Muscle layer of colon (tissue), 2 donors: ENCODE results near the gene TSTD1.

ENCODE experiments used
- H3K27ac ChIP-seq: one replicate; pipeline ENCODE4 v1.7.0; 2013; ENCODE audit warnings: low read depth, mild to moderate bottlenecking, low read length, moderate library complexity
- H3K27me3 ChIP-seq, 2 donors: one replicate each; pipeline ENCODE4 v1.7.0; 2013; ENCODE audit warnings: low read length in 2 of 2, mild to moderate bottlenecking in 2 of 2; ENCODE audit not compliant: insufficient read depth in 2 of 2, control insufficient read depth in 1 of 2
- H3K36me3 ChIP-seq: one replicate; pipeline ENCODE4 v1.7.0; 2013; ENCODE audit warnings: mild to moderate bottlenecking, low read length; ENCODE audit not compliant: insufficient read depth
- H3K4me1 ChIP-seq: one replicate; pipeline ENCODE4 v1.7.0; 2013; ENCODE audit warnings: mild to moderate bottlenecking, low read length; ENCODE audit not compliant: insufficient read depth
- H3K4me3 ChIP-seq, 2 donors: one replicate each; pipeline ENCODE4 v1.7.0; 2013; ENCODE audit warnings: low read length in 2 of 2, low read depth in 1 of 2, mild to moderate bottlenecking in 1 of 2, moderate library complexity in 1 of 2
- H3K9ac ChIP-seq: one replicate; pipeline ENCODE4 v1.7.0; 2013; ENCODE audit warnings: low read length
- H3K9me3 ChIP-seq: one replicate; pipeline ENCODE4 v1.7.0; 2013; ENCODE audit warnings: mild to moderate bottlenecking, low read length
- donor health status: abdominal sarcoma.
- donor health status: Adenocarcinoma of cecum.

TSTD1 gene

DNA sequence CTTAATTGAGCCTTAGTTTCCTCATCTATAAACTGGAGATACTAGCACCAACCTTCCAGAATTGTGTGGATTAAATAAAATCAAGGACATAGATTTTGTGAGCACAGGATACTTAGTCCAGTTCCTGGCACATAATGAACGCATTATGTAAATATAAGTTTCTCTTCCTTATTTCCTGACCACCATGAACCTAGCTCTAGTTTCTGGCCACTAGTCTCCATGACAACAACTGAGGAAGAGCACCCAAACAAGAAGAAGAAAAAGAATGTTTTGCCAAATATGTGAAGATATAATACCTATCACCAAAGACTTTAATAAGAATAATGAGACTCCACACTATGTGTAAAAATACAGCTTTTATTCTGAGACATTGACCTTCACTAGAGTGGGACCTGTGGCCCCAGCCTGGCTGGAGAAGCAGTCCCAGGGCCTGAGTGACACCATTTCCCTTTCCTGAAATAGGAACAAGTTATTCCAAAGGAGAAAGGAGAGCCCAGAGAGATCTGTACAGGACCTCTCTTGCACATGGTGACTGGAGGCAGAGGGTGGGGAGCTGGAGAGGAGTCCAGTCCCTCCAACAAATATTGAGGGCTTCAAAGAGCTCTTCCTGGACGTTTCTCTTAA, 8.0 kb upstream of the TSTD1 start:
- no peaks in the 10 kb centered on the region for H3K27me3 ChIP-seq
- peak overlapping the region; percentile 87 to 88 for H3K4me3 ChIP-seq
- H3K4me1 ChIP-seq = peaks cover 27% of the 10 kb centered on the region
- no peak overlapping the region for H3K9ac ChIP-seq
- peaks cover 15% of the 10 kb centered on the region for H3K36me3 ChIP-seq
- peak overlapping the region; percentile 97 for H3K27ac ChIP-seq
- H3K9me3 ChIP-seq = no peaks in the 10 kb centered on the region

DNA sequence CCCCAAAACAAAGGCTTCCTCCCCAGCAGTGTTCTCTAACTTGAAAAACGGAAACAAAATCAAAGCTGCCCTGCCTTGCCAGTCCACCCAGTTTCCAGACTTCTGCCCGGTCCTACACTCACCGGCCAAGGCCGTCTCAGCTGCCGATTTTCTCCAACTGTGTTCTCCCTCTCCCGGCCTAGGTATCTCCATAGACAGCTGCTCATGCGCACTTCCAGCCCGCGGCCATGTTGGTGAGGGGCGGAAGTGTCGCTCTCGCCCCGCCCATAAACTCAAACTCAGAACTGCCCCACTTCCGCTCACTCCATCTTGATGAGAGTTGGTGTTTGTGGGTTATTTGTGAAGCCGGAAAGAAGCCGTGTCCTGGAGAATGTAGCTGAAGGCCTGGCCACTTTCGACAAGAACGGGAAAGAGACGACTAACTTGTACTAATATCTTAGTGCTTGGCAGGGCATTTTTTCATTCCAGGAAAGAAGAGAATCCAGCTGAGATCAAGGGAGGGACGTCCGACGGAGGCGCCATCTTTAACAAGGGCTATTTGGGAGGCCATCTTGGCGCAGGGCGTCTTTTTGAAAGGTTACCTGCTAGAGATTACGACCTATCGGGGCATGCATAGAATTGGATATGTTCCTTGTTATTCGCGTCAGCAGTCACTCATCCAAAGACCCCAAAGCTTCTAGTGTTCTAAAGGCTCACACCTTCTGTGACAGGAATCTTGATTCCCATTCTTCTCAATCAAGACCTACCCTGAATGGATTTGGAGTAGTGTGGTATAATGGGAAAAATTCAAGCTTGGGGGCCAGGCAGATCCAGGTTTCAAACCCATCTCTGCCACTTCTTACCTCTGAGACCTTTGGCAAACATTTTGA, 7.2 kb upstream of the TSTD1 start, which contains the start of gene USF1:
TSS of gene USF1 (minus strand) at position 242 of the 869 bp plus-strand sequence. CDS start 2,702 bp downstream, outside the sequence.
- peak within 1 kb of the TSS; percentile 97 for H3K27ac ChIP-seq
- H3K9ac ChIP-seq = peak within 1 kb of the TSS; percentile 83
- peaks cover 21% of the 10 kb centered on the region for H3K36me3 ChIP-seq
- no peaks in the 10 kb centered on the region for H3K27me3 ChIP-seq
- H3K9me3 ChIP-seq = no peaks in the 10 kb centered on the region
- peaks cover 27% of the 10 kb centered on the region for H3K4me1 ChIP-seq
- H3K4me3 ChIP-seq = peak within 1 kb of the TSS; percentile 87 to 88

DNA sequence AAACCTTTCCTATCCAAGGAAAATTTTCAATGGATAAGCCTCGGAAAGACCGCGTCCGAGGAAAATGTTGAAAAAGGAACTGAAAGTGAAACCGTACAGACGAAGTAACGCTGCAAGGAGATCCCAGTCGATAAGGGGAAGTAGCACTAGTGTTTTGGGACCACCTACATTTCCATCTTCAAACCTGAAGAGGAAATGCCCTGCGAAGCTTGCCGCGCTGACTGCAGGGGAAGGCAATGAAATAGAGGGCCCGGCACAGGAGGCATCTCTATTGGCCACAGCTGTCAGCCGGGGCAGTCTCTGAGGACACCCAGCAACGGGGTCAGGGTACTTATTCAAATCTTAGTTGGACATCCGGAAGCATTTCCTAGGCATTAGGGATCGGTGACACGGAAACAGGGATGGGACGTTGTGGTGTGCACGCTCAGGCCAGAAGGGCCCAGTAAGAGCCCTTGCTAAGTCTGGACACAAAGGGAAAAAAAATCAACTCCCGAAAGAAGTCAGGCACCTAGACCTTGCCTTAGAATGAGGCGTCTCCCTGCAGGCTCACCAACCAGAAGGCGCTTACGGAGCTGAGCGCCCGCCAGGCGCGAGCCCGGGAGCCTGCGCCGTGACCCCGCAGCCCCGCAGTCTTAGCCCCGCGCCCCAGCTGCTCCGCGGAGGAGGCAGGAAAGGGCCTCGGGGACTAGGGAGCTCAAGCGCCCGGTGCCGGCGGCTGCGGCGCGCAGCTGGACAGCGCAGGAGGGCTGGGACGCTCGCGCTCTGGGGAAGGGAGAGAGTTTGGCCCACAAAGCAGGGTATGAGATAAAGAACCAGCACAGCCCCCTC, 6.4 kb upstream of the TSTD1 start:
- Histone ChIP-seq H3K9me3 (no peaks in the 10 kb centered on the region), H3K9ac (peak overlapping the region; percentile 83), H3K36me3 (peaks cover 29% of the 10 kb centered on the region), H3K27ac (peak overlapping the region; percentile 97), H3K4me1 (peaks cover 27% of the 10 kb centered on the region), H3K4me3 (peak overlapping the region; percentile 87 to 88), H3K27me3 (no peaks in the 10 kb centered on the region)

DNA sequence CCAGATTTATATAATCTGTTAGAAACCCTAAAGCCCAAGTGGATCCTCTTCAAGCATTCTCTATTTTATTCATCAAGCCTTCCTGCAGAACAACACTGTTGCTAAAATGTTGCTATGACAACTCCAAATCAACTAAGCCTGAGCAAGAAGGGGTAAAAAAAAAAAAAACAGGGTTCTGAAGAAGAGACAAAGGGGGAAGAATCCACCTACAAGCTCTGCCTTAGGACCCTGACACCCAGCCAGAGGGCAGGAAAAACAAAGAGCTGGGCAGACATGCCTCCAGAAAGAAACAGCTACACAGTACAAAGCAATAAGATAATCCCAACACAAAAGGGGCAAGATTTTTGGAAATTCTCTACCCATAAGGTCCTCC, 5.8 kb upstream of the TSTD1 start:
- Histone ChIP-seq H3K27me3 (no peaks in the 10 kb centered on the region), H3K27ac (peak overlapping the region; percentile 97), H3K36me3 (peaks cover 35% of the 10 kb centered on the region), H3K9ac (peak overlapping the region; percentile 83), H3K9me3 (no peaks in the 10 kb centered on the region), H3K4me3 (peak overlapping the region; percentile 87 to 88), H3K4me1 (peaks cover 27% of the 10 kb centered on the region)

DNA sequence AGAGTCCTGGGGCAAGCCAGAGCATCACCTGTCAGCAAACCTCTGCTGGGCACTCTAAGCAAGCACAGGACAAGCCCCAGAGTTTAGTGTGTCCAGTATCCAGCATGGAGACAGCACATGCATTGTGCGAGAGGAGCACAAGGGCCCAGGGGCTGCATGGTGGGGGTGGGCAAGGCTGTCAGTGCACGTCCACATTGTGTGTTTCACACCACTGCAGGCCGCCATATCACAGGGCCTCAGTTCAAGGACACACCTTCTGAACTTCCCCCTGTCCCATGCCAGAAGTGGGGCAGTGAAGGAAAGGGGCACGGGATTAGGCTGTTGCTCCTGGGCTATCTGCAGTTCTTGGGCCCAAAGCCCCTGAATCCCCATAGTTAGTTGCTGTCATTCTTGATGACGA, 782 bp upstream of the TSTD1 start:
- H3K9me3 ChIP-seq = no peaks in the 10 kb centered on the region
- H3K9ac ChIP-seq = no peak overlapping the region
- peaks cover 22% of the 10 kb centered on the region for H3K4me1 ChIP-seq
- no peak overlapping the region for H3K4me3 ChIP-seq
- peaks cover 38% of the 10 kb centered on the region for H3K36me3 ChIP-seq
- H3K27ac ChIP-seq = no peak overlapping the region
- H3K27me3 ChIP-seq = no peaks in the 10 kb centered on the region

DNA sequence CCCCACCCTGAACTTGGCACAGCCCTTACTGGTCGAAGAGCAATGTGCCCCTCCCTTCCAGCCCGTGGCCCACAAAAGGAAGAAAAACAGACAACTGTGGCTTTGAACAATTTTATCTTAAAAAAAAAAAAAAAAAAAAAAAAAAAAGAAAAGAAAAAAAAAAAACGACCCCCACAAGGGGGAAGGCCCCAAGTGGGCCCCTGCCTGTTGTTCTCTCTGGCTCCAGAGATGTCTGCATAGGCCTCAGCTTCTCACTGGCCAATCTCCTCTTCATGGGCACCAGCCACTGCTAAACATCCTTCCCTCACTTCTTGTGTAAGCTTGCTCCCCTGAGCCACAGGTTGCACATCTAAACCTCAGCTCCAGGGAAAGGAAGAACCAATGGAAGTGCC, 386 bp upstream of the TSTD1 start:
- H3K27me3 ChIP-seq = no peaks in the 10 kb centered on the region
- peaks cover 18% of the 10 kb centered on the region for H3K4me1 ChIP-seq
- H3K36me3 ChIP-seq = peaks cover 38% of the 10 kb centered on the region
- peak overlapping the region; percentile 64 to 73 for H3K4me3 ChIP-seq
- H3K9ac ChIP-seq = no peak overlapping the region
- H3K9me3 ChIP-seq = no peaks in the 10 kb centered on the region
- peak overlapping the region; percentile 44 for H3K27ac ChIP-seq

DNA sequence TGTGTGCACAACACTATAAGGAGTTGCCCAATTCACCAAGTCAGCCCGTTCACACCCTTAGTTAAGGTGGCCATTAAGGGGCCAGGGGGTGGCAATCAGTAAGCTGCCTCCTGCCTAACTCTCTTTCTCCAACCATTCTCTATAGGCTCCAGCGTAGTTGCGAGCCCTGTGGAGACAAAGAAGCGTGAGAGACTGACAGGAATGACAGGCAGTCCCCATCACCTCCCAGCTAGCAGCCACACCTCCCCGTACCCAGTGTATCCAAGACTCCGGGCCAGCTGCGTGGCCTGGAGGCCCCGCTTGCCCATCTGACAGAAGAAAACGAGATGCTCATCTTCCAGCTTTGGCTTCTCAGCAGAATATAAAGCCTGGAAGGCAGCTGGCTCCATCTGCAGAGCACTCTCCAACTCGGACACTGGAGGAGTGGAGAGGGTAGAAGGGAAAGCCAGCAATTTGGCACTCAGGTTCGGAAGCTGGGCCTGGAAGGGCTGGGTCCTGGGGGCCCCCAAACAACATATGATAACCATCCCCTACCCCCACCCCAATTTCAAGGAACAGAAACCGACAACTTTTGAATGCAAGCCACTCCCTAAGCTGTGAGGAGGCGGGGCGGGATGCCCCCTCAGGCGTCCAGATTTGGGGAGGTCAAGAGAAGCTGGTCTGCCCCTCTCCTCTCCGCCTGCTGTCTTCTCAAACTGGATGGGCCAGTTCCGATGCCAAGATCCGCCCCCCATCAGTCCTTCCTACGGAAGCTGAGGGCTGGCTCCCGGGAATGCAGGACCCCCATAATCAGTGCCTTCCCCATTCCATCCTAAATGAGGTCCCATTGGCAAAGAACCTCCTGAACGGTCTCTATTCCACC, 872 bp downstream of the TSTD1 start:
- Histone ChIP-seq H3K4me1 (peaks cover 9% of the 10 kb centered on the region), H3K27me3 (no peaks in the 10 kb centered on the region), H3K36me3 (peaks cover 35% of the 10 kb centered on the region), H3K27ac (no peak overlapping the region), H3K4me3 (peak overlapping the region; percentile 64 to 73), H3K9me3 (no peaks in the 10 kb centered on the region), H3K9ac (no peak overlapping the region)

DNA sequence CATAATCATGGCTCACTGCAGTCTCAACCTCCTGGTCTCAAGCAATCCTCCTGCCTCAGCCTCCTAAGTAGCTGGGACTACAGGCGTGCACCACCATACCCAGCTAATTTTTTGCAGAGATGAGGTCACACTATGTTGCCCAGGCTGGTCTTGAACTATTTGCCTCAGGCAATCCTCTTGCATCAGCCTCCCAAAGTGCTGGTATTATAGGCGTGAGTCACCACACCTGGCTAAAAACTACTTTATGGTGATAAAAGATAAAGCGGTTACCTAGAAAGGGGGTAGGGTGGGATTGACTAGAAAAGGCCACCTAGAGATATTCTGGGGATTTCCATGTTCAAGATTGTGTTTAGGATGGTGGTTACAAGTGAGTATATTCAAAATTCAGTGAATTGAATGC, 5.0 kb downstream of the TSTD1 start:
- H3K9ac ChIP-seq = no peak overlapping the region
- peaks cover 7% of the 10 kb centered on the region for H3K4me1 ChIP-seq
- H3K4me3 ChIP-seq = no peak overlapping the region
- H3K36me3 ChIP-seq = no peaks in the 10 kb centered on the region
- H3K27me3 ChIP-seq = no peaks in the 10 kb centered on the region
- H3K27ac ChIP-seq = no peak overlapping the region
- no peaks in the 10 kb centered on the region for H3K9me3 ChIP-seq

DNA sequence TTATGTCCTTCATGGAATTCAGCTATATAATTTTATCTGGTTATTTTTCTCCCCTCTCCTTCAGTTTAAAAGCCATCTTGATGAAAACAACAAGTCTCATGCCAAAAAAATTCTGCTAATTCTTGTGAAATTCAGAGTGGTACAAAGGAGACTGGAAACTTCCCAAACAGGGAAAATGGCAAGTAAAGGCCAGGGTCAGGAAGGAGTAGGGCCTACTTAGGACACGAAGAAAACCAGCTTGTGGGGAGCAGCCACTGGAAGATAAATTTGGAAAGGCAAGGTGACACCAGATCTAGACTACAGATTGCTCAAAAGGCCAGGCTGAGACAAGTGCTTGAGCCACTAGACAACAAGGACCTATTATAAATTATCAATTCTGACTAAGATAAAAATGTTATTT, 6.4 kb downstream of the TSTD1 start:
- H3K36me3 ChIP-seq = no peaks in the 10 kb centered on the region
- H3K27ac ChIP-seq = no peak overlapping the region
- H3K27me3 ChIP-seq = no peaks in the 10 kb centered on the region
- H3K4me3 ChIP-seq = no peak overlapping the region
- no peaks in the 10 kb centered on the region for H3K4me1 ChIP-seq
- H3K9ac ChIP-seq = no peak overlapping the region
- H3K9me3 ChIP-seq = no peaks in the 10 kb centered on the region

DNA sequence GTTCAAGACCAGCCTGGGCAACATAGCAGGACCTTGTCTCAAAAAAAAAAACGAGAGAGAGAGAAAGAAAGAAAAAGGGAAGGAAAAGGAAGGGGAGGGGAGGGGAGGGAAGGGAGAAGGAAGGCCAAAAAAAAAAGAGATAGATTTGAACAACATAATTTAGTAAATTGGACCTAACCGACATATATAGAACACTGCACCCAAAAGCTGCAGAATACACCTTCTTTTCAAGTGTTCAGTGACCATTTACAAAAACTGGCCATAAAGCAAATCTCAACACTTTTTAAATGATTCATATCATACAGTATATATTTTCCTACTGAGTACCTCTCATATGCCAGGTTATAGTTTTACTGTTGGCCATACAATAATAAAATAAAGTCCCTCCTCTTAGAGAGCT, 6.9 kb downstream of the TSTD1 start:
- Histone ChIP-seq H3K36me3 (no peaks in the 10 kb centered on the region), H3K4me3 (no peak overlapping the region), H3K9ac (no peak overlapping the region), H3K27me3 (no peaks in the 10 kb centered on the region), H3K9me3 (no peaks in the 10 kb centered on the region), H3K27ac (no peak overlapping the region), H3K4me1 (no peaks in the 10 kb centered on the region)
